HEK293T (cell line): Measurements from ENCODE around the gene SETD2.

Experiments used
- BHLHE40 ChIP-seq: fragments of 450-650 bp; IDR thresholded peaks from 2 replicates; pipeline ENCODE4 v1.6.1; 2016; ENCODE audit warnings: mild to moderate bottlenecking, moderate library complexity, borderline replicate concordance
- LEF1 ChIP-seq: fragments of 450-650 bp; IDR thresholded peaks from 2 replicates; pipeline ENCODE4 v1.6.1; 2017; ENCODE audit warnings: mild to moderate bottlenecking, borderline replicate concordance

GRCh38 chr3:46972396-46972795, 191.5 kb downstream of the SETD2 start:
- TF ChIP-seq BHLHE40 (no peak), LEF1 (no peak)
